ENCODE data around the gene USB1.
A peak's percentile ranks its signal among the peaks of the same experiment; 100 is the strongest.

USB1 gene, protein sequence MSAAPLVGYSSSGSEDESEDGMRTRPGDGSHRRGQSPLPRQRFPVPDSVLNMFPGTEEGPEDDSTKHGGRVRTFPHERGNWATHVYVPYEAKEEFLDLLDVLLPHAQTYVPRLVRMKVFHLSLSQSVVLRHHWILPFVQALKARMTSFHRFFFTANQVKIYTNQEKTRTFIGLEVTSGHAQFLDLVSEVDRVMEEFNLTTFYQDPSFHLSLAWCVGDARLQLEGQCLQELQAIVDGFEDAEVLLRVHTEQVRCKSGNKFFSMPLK

DNA sequence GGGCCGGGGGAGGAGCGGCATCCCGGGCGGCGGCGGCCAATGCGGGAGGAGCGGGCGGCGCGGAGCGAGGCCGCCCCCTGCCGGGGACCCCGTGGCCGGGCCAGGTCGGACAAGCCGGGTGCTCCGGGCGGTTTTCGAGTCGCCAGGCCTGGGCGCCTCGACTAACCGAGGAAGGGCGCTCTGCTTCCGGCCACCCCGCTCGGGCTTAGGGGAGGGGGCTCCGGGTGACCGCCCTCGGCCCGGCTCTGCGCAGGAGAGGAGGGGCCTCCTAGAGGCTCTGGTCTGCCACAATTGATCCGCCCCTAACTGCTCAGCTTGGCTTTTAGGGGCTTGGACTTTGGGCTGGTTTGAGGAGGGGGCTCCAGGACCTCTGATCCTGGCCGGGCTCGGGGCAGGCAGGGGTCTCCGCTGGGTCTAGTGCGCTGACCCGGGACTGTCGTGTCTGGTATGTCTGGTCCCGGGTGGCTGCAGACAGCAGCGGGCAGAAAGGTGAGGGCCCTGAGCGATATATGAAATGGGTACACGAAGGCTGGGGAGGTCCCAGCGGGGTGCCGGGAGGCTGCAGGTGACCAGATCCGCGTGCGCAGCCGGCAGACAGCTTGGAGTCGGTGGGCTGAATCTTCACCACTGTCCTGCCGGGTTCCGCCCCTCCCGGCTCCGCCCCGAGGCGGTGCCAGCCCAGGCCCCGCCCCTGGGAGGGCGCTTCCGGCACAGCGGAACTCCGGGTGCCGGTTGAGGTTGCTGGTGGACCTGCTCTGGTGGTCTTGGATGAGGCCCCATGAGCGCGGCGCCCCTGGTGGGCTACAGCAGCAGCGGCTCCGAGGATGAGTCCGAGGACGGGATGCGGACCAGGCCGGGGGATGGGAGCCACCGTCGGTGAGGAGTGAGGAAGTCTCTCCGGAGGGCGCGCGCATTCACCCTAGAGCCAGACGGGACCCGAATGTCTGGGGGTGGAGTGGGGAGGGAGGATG, at the start of gene USB1:
USB1 (plus strand) TSS at position 702 of the 971 bp plus-strand sequence; CDS start at position 779, 77 bp downstream.
- TF ChIP-seq CTCF (IDR thresholded peaks at IDR 0.05; ENCODE audit: insufficient read depth, low read depth, low read length, missing control alignments): peak; percentile 37
- DNase-seq (ENCODE audit: low read depth): peak; percentile 88
- H3K4me3 ChIP-seq (ENCODE audit: low read length): peak within 1 kb of the TSS; percentile 80

DNA sequence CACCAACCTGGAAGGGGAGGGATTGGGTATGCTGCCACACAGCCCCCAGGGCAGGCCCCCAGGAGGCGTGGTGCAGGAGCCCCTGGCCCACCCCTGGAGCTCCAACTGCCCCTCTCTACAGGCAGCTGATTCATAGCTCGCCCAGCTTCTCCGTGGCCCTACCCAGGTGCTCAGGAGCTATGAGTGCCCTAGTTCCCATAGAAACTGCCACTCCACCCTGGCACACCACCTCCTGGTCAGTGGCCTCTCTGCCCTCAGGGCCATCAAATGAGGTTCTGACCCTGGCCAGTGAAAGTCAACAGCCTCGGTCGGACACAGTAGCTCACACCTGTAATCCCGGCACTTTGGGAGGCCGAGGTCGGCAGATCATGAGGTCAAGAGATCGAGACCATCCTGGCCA, 48.3 kb upstream of the USB1 start:
- H3K4me3 ChIP-seq (ENCODE audit: low read length): no peak overlapping the region
- no peak for DNase-seq (ENCODE audit: low read depth)
- no peak for TF ChIP-seq CTCF (IDR thresholded peaks at IDR 0.05; ENCODE audit: insufficient read depth, low read depth, low read length, missing control alignments)

DNA sequence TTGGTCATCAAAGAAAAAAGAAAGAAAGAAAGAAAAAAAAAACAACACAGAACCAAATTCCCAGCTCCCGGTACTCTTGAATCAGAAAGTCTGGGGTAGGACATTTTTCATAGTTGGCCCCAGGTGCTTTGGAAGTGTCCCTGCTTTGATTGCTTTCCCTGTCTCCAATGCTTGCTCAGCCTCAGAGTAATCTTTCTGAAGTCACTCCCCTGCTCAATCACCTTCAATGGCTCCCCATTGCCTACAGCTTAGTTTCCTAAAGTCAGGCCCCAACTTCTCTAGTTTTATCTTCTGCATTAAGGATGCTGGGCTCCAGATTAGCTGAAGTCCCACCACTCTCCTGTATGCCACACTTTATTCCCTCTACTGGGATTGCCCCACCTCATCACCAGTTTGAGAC, 47.4 kb upstream of the USB1 start:
- TF ChIP-seq CTCF (IDR thresholded peaks at IDR 0.05; ENCODE audit: insufficient read depth, low read depth, low read length, missing control alignments): no peak
- DNase-seq (ENCODE audit: low read depth): no peak
- H3K4me3 ChIP-seq (ENCODE audit: low read length): no peak overlapping the region

DNA sequence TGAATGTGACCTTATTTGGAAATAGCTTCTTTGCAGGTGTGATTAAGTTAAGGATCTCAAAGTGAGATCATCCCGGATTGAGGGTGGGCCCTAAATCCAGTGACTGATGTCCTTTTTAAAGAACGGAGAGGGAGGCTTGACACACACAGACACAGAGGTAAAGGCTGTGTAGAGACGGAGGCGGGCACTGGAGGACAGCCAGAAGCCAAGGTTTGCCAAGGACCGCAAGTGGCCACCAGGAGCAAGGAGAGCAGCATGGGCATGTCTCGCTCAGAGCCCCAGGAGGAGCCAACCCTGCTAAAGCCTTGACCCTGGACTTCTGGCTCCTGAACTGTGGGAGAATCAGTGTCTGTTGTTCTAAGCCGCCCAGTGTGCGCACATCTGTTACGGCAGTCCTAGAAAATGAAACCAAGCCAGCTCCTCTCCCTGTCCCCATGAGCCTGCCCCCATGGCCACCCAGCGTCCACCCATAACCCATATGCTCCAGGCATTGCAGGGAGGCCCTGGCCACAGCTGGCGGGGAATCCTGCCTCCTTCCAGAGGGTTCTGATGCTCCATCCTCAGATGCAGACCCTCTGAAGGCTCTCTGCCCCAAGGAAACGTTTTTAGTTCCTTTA, 45.5 kb upstream of the USB1 start:
- DNase-seq (ENCODE audit: low read depth): peak; percentile 47
- TF ChIP-seq CTCF (IDR thresholded peaks at IDR 0.05; ENCODE audit: insufficient read depth, low read depth, low read length, missing control alignments): no peak
- no peak overlapping the region for H3K4me3 ChIP-seq (ENCODE audit: low read length)

DNA sequence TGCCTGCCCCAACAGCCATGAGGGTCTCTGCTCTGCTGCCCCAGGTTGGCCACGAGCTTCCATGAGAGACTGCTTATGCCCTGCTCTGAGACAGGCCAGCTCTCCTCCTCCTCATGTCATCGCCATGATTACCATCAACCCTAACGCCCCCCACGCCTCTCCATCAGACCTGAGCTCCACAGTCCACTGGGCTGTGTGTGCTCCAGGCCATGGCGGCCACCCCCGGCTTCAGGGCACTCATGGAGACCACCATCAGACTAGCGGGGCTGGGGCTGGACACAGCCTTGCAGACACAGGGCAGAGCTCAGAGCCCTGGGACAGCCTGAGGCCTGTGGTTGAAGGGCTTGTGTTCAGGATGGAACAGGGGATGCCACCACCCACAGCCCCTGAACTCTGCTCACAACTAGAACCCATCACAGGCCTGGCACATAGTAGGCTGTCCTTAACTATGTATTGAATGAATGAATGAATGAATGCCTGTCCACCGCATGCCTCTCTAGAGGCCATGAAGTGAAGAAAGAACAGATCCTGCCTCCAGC, 44.9 kb upstream of the USB1 start:
- TF ChIP-seq CTCF (IDR thresholded peaks at IDR 0.05; ENCODE audit: insufficient read depth, low read depth, low read length, missing control alignments): no peak
- H3K4me3 ChIP-seq (ENCODE audit: low read length): no peak overlapping the region
- no peak for DNase-seq (ENCODE audit: low read depth)

- no peak for TF ChIP-seq CTCF (IDR thresholded peaks at IDR 0.05; ENCODE audit: insufficient read depth, low read depth, low read length, missing control alignments)
- no peak overlapping the region for H3K4me3 ChIP-seq (ENCODE audit: low read length)
- DNase-seq (ENCODE audit: low read depth): no peak
These were observed 44.1 kb upstream of the USB1 start for GRCh38 chr16:57956924-57957672.

Data from epithelial cell of esophagus (primary cell).